HS-5 (cell line): Measurements from ENCODE around the gene NIF3L1.
"Not testable (repeated sequence)": the region's sequence is repeated elsewhere in the genome, so short reads cannot be mapped to it uniquely, and the experiment has no call there.

Source experiments
- DNase-seq: peaks from one replicate; pipeline ENCODE4 v3.0.0-alpha.2; 2012; ENCODE audit warnings: low read depth

The NIF3L1 gene

GRCh38 chr2:200871151-200871550, 18.0 kb upstream of the NIF3L1 start:
- DNase-seq = no peak

GRCh38 chr2:200873560-200873959, 15.6 kb upstream of the NIF3L1 start:
- no peak for DNase-seq

GRCh38 chr2:200877443-200877842, 11.7 kb upstream of the NIF3L1 start:
- no peak for DNase-seq

GRCh38 chr2:200878289-200878880, 10.8 kb upstream of the NIF3L1 start:
- DNase-seq = no peak

- DNase-seq = not testable (repeated sequence)
These were observed 7.4 kb upstream of the NIF3L1 start for GRCh38 chr2:200881715-200882249.

- DNase-seq = no peak
These were observed 10.3 kb downstream of the NIF3L1 start for GRCh38 chr2:200899482-200899881.

GRCh38 chr2:200901459-200902072, 12.4 kb downstream of the NIF3L1 start:
- DNase-seq = peak; percentile 78

GRCh38 chr2:200905618-200906296, 16.6 kb downstream of the NIF3L1 start:
- no peak for DNase-seq

- DNase-seq = no peak
These were observed 20.8 kb downstream of the NIF3L1 start for GRCh38 chr2:200909958-200910357.

GRCh38 chr2:200913654-200914053, 24.5 kb downstream of the NIF3L1 start:
- peak; percentile 74 for DNase-seq

GRCh38 chr2:200922439-200922838, 33.3 kb downstream of the NIF3L1 start:
- no peak for DNase-seq

GRCh38 chr2:200929334-200930249, 40.4 kb downstream of the NIF3L1 start:
- no peak for DNase-seq

- DNase-seq = no peak
These were observed 41.9 kb downstream of the NIF3L1 start for GRCh38 chr2:200930947-200931626.

GRCh38 chr2:200939832-200940231, 50.7 kb downstream of the NIF3L1 start:
- no peak for DNase-seq

- no peak for DNase-seq
These were observed 54.4 kb downstream of the NIF3L1 start for GRCh38 chr2:200943527-200944105.

- peak; percentile 95 for DNase-seq
These were observed 55.6 kb downstream of the NIF3L1 start for GRCh38 chr2:200944467-200945394.

- no peak for DNase-seq
These were observed 56.2 kb downstream of the NIF3L1 start for GRCh38 chr2:200945395-200945729.

GRCh38 chr2:200950378-200950777, 61.2 kb downstream of the NIF3L1 start:
- no peak for DNase-seq
